ENCODE results near the gene UCP2. TPM values are rescaled to one million over a fixed set of nuclear protein-coding genes. Genes with fewer than 3 reads are reported as not detected.
A peak's percentile ranks its signal among the peaks of the same experiment; 100 is the strongest.

Gene UCP2
- total and polyA plus RNA-seq, 9 of the 15 experiments (the other 6 are each of a cell fraction or from before 2014, with no cell fraction given), result 19.2 to 216 (median 87.9) TPM

GRCh38 chr11:74000307-74001133 is 17.9 kb upstream of the UCP2 start:
- Histone ChIP-seq H3K9me1 (ENCODE audit: control insufficient read depth, insufficient read depth, low read length) (no peaks in the 10 kb centered on the region), H4K20me1 (replicated peaks; ENCODE audit: control insufficient read depth, insufficient read depth, low read length) (no peaks in the 10 kb centered on the region), H3K4me2 (ENCODE audit: insufficient read depth, low read length) (no peak overlapping the region), H3K9me3 (replicated peaks; ENCODE audit: control insufficient read depth, insufficient read depth, low read depth, low read length) (no peaks in the 10 kb centered on the region), H3K79me2 (ENCODE audit: control insufficient read depth, insufficient read depth, low read length) (no peaks in the 10 kb centered on the region), H3K27me3 (ENCODE audit: control insufficient read depth in 2 of 2, insufficient read depth in 2 of 2, low read length in 2 of 2) (no peaks in the 10 kb centered on the region), H3K4me1 (replicated peaks in 1 of 2; ENCODE audit: control insufficient read depth in 2 of 2, insufficient read depth in 2 of 2, low read length in 2 of 2) (peaks cover 21% of the 10 kb centered on the region in 2 experiments; a peak in 4 of 5 replicates), H3K4me3 (no peak overlapping the region), H3K9ac (ENCODE audit: insufficient read depth in 1 of 2, low read depth in 2 of 2, low read length in 2 of 2) (no peak overlapping the region; a peak in 1 of 4 replicates), H3K27ac (ENCODE audit: extremely low read depth, low read depth, low read length) (no peak overlapping the region), H2AFZ (ENCODE audit: low read depth, low read length) (peak overlapping the region; percentile 75; the same call in 1 of the 2 replicates), H3K36me3 (ENCODE audit: control insufficient read depth, insufficient read depth, low read length) (no peaks in the 10 kb centered on the region)
- ChIA-PET CTCF (ENCODE audit: low intra/inter-chr PET ratio) (no interaction called here), POLR2A (interaction anchor here (1.1 kb wide), 1 partner anchor 14 kb away, joined by 4 read pairs; no protein-coding TSS in a partner anchor)
- intact Hi-C loops (cut with micrococcal nuclease) (no loop called here), in situ Hi-C loops (cut with MboI) (no loop called here)
- ATAC-seq (no peak), DNase-seq (ENCODE audit: extremely low read depth in 1 of 4, low spot score in 3 of 4) (peak in 1 of 4 experiments; percentile 38), FAIRE-seq (no peak)
- TF ChIP-seq HNRNPUL1 (IDR thresholded peaks at IDR 0.05; ENCODE audit: low read length) (no peak), E2F6 (IDR thresholded peaks at IDR 0.05; ENCODE audit: borderline replicate concordance in 1 of 2, extremely low read depth in 1 of 2, insufficient read depth in 1 of 2, insufficient read length in 1 of 2, low read depth in 1 of 2, low read length in 1 of 2, poor library complexity in 1 of 2, severe bottlenecking in 1 of 2) (no peak), YY1 (IDR thresholded peaks at IDR 0.05; ENCODE audit: borderline replicate concordance in 1 of 3, control insufficient read depth in 1 of 3, extremely low read depth in 1 of 3, insufficient read depth in 3 of 3, insufficient read length in 1 of 3, insufficient replicate concordance in 2 of 3, low read depth in 1 of 3, low read length in 2 of 3) (peak in 1 of 3 experiments; percentile 9)
- 48% methylated on average over 14 of the region's 14 CpGs for WGBS (ENCODE audit: insufficient coverage, low coverage, missing lambda C conversion rate)
- no TSS peak for BruUV-seq (replicated peaks)

Measured in K562 (cell line).